Natural killer cell treated with Interleukin-12 subunit alpha and Interleukin-12 subunit beta and Interleukin-15 and Interleukin-18, amount 100 ng/mL, for 72 hours (primary cell): Measurements from ENCODE around the gene VAMP2. TPM values are rescaled to one million over a fixed set of nuclear protein-coding genes. Genes with fewer than 3 reads are reported as not detected.

Experiments
- ATAC-seq, 2 donors: fragments of 150-1000 bp; cut with Tn5 transposase in 1 of 2; sonication (Bioruptor Pico), chemical (Tn5 transposase) in 1 of 2; 2 replicates each; pipeline ENCODE4 v1.10.0; 2021
- DNase-seq: peaks from one replicate; pipeline ENCODE4 v3.0.0; 2022; ENCODE audit warnings: low spot score
- H3K27ac Mint-ChIP-seq, 2 donors: 1 replicate in 1 of 2; 2 replicates in 1 of 2; pipeline ENCODE4 v1.8.0; 2022; ENCODE audit warnings: mixed read lengths in 2 of 2, mild to moderate bottlenecking in 1 of 2, moderate library complexity in 1 of 2
- H3K27me3 Mint-ChIP-seq, 2 donors: 1 replicate in 1 of 2; 2 replicates in 1 of 2; pipeline ENCODE4 v1.8.0; 2022; ENCODE audit warnings: mixed read lengths in 2 of 2
- H3K36me3 Mint-ChIP-seq: one replicate; pipeline ENCODE4 v1.8.0; 2022; ENCODE audit warnings: mixed read lengths
- H3K4me1 Mint-ChIP-seq, 2 donors: 1 replicate in 1 of 2; 2 replicates in 1 of 2; pipeline ENCODE4 v1.8.0; 2022; ENCODE audit warnings: low read depth in 2 of 2, mixed read lengths in 2 of 2, mild to moderate bottlenecking in 1 of 2
- H3K4me3 Mint-ChIP-seq: one replicate; pipeline ENCODE4 v1.8.0; 2022; ENCODE audit warnings: mixed read lengths
- H3K9me3 Mint-ChIP-seq: 2 replicates; pipeline ENCODE4 v1.8.0; 2022; ENCODE audit warnings: mixed read lengths
- total RNA-seq, 2 donors: library from RNA; stranded (reverse); gene quantifications; one replicate each; pipeline ENCODE4 v1.2.3, GENCODE V29; 2022

The VAMP2 gene
- total RNA-seq, 2 donors from 2014 or later, result 54.6 to 73.0 TPM

DNA sequence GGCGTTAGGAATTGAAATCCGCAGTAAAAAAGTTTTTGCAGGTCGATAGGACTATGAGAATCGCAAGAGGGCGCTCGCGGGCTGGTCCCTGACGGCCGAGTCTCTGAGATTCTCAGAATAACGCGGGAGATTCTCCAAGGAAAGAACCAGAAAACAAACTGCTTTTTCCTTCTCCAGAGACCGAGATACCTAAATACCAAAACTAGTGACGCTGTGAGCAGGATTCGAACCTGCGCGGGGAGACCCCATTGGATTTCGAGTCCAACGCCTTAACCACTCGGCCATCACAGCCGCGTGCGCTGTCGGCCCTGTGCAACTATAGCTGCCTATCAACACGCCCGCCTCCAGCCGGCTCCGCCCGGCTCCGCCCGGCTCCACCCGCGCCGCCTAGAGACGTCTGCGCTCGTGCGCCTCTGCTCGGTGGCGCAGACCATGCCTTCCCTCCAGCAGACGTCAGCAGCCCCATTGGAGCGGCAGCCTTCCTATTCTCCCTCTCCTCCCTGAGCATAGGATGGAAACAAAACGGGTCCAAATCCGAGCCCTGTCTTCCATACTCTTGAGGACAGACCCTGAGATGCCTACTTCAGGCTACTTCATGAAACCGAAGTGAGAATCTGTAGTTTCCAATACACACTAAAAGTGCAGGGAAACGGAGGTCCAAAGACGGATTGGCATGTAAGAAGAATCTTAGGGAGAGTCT lies 23.9 kb downstream of the VAMP2 start:
- no peaks in the 10 kb centered on the region for H3K27me3 Mint-ChIP-seq
- ATAC-seq, result peak; percentile 97 to 98

DNA sequence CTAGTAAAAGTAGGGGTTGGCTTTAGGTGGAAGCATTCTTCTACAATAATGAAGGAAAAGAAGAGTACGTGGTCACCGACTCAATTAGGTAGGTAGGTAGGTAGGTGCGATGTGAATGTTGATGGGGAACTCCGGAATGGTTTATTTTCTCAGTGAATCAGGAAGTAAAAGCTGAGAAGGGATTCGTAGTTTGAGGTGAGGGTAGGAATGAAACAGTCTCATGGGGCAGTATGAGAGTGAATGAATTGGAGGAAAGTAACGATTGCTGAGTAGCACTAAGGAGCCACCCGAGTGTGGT lies 24.4 kb downstream of the VAMP2 start:
- H3K27me3 Mint-ChIP-seq, result no peaks in the 10 kb centered on the region
- DNase-seq (no peak), ATAC-seq (no peak)
- no peaks in the 10 kb centered on the region for H3K36me3 Mint-ChIP-seq
- no peak overlapping the region for H3K4me3 Mint-ChIP-seq
- H3K4me1 Mint-ChIP-seq, result no peaks in the 10 kb centered on the region
- no peak overlapping the region for H3K27ac Mint-ChIP-seq
- H3K9me3 Mint-ChIP-seq, result no peaks in the 10 kb centered on the region

More for the DNA sequence above, 23.9 kb downstream of the VAMP2 start:
- Mint-ChIP-seq H3K4me3 (no peak overlapping the region), H3K27ac (no peak overlapping the region), H3K36me3 (no peaks in the 10 kb centered on the region), H3K9me3 (no peaks in the 10 kb centered on the region), H3K4me1 (no peaks in the 10 kb centered on the region)
- DNase-seq, result peak; percentile 95

- Mint-ChIP-seq H3K4me3 (no peak overlapping the region), H3K9me3 (no peaks in the 10 kb centered on the region), H3K4me1 (no peaks in the 10 kb centered on the region), H3K27ac (no peak overlapping the region), H3K36me3 (no peaks in the 10 kb centered on the region), H3K27me3 (no peaks in the 10 kb centered on the region)
- no peak for DNase-seq
- no peak for ATAC-seq
Measured at GRCh38 chr17:8137645-8138373, 24.9 kb downstream of the VAMP2 start.

DNA sequence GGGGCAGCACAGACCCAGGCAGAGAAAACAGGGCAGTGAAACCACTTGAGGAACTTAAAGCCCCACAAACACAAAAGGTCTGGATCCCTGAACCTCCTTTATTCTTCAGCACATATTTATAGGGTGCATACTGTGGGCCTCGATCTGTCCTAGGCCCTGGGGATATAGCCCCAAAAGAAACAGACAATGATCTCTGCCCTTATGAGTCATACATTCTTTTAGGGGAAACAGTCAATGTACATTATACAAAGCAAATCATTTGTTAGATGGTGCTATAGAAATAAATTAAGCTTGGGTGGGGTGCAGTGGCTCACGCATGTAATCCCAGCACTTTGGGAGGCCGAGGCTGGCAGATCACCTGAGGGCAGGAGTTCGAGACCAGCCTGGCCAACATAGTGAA lies 28.8 kb downstream of the VAMP2 start:
- Mint-ChIP-seq H3K4me3 (no peak overlapping the region), H3K27ac (no peak overlapping the region), H3K9me3 (no peaks in the 10 kb centered on the region), H3K4me1 (no peaks in the 10 kb centered on the region), H3K27me3 (peaks cover 8 to 12% of the 10 kb centered on the region in 2 donors), H3K36me3 (no peaks in the 10 kb centered on the region)
- DNase-seq (no peak), ATAC-seq (no peak)

GRCh38 chr17:8133399-8133798 lies 29.3 kb downstream of the VAMP2 start:
- Mint-ChIP-seq H3K36me3 (no peaks in the 10 kb centered on the region), H3K9me3 (no peaks in the 10 kb centered on the region), H3K27me3 (peaks cover 8 to 12% of the 10 kb centered on the region in 2 donors), H3K4me3 (no peak overlapping the region), H3K27ac (no peak overlapping the region), H3K4me1 (no peaks in the 10 kb centered on the region)
- DNase-seq (no peak), ATAC-seq (no peak)

- ATAC-seq (no peak), DNase-seq (no peak)
- H3K4me1 Mint-ChIP-seq, result peaks cover 5% of the 10 kb centered on the region in 2 donors
- H3K27ac Mint-ChIP-seq, result no peak overlapping the region
- H3K36me3 Mint-ChIP-seq, result no peaks in the 10 kb centered on the region
- no peak overlapping the region for H3K4me3 Mint-ChIP-seq
- H3K27me3 Mint-ChIP-seq, result peaks cover 13 to 15% of the 10 kb centered on the region in 2 donors
- H3K9me3 Mint-ChIP-seq, result no peaks in the 10 kb centered on the region
Measured at GRCh38 chr17:8131844-8132441, 30.8 kb downstream of the VAMP2 start.

DNA sequence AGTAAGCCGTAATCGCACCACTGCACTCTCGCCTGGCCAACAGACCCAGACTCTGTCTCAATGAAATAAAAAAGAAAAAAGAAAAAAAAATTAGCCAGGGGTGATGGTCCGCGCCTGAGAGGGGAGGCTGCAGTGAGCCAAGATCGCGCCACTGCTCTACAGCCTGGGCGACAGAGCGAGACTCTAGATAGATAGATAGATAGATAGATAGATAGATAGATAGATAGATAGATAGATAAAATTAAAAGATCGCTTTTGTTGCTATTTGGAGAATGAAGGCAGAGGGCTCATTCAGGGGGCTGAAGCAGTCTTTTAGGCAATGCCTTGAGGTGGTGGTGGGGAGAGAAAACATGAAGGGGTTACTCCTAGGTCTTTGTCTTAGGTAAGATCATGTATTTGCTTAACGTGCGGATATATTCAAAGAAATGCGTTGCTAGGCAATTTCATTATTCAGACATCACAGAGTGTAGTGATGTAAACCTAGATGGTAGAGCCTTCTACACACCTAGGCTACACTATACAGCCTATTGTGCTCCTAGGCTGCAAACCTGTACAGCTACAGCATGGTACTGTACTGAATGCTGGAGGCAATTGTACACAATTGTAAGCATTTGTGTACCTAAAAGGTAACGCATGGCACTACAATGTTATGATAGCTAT lies 34.5 kb downstream of the VAMP2 start:
- no peaks in the 10 kb centered on the region for H3K9me3 Mint-ChIP-seq
- ATAC-seq (no peak), DNase-seq (no peak)
- H3K4me3 Mint-ChIP-seq, result no peak overlapping the region
- H3K36me3 Mint-ChIP-seq, result no peaks in the 10 kb centered on the region
- H3K27me3 Mint-ChIP-seq, result peaks cover 29 to 39% of the 10 kb centered on the region in 2 donors
- no peak overlapping the region for H3K27ac Mint-ChIP-seq
- H3K4me1 Mint-ChIP-seq, result peaks cover 36 to 40% of the 10 kb centered on the region in 2 donors

- Mint-ChIP-seq H3K9me3 (no peaks in the 10 kb centered on the region), H3K4me3 (peak overlapping the region; percentile 96), H3K27me3 (peaks cover 37 to 44% of the 10 kb centered on the region in 2 donors), H3K4me1 (peaks cover 44 to 50% of the 10 kb centered on the region in 2 donors), H3K36me3 (no peaks in the 10 kb centered on the region), H3K27ac (peak overlapping the region; percentile 75 to 97)
- DNase-seq (no peak), ATAC-seq (peak; percentile 70 to 81)
Measured at GRCh38 chr17:8126491-8127066, 36.2 kb downstream of the VAMP2 start.

DNA sequence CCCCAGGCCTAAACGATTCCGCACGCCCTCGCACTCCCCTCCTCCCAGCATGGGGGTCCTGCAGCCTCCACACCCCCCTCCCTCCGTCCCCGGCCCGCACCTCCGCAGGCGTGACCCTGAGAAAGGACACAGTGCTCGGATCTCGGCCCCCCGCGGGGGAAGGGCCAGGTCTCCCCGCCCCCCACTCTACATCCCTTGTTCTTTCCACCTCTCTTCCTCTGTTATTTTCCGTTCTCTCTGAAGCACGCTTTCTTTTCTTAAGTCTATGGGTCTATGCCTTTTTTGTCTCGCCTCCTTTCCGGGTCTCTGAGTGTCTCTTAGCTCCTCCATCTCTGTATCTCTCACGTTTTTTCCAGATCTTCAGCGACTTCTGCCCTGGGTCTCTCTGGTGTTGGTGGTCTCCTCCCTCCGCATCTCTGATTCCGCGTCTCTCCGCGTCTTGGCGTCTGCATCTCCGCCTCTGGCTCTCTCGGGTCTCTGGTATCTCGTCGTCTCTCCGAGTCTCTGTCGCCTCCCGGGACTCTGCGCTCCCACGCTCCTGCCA lies 36.7 kb downstream of the VAMP2 start:
- no peaks in the 10 kb centered on the region for H3K36me3 Mint-ChIP-seq
- DNase-seq (no peak), ATAC-seq (peak in 1 of 2 donors; percentile 30)
- H3K4me3 Mint-ChIP-seq, result peak overlapping the region; percentile 96
- peaks cover 46 to 52% of the 10 kb centered on the region in 2 donors for H3K4me1 Mint-ChIP-seq
- H3K9me3 Mint-ChIP-seq, result no peaks in the 10 kb centered on the region
- peak overlapping the region; percentile 75 to 97 for H3K27ac Mint-ChIP-seq
- peaks cover 37 to 44% of the 10 kb centered on the region in 2 donors for H3K27me3 Mint-ChIP-seq

DNA sequence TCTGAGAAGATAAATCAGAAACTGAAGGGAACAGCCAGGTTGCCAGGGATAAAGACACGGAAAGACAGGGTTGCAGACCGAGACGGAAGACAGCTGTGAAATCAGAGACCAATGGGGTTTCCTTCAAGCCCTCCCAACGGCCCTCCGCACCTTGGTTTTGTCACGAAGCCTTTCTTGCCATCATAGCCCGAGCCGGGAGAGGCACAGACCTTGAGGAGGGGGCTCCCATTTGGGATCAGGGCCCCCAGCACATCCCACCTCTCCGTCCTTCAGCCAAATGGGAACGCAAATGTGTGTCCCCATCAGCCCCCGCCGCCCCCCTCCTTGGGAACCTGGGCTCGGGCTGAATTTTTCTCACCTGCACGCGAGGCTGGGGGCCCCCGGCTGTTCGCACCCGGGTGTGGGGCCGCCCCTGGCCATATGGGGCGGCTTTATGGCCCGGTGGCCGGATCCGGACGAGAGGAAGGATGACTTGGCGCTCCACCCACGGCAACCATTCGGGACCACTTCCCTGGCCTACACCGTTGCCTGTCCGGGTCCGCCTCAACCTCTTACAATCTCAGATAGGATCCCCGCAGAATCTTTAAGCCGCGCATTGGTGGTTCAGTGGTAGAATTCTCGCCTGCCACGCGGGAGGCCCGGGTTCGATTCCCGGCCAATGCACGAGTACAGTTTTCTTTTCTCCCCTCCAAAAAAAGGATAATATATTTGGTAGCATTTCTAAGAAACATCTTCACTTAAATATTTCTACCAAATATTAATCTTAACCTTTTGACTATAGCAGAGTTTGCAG lies 37.4 kb downstream of the VAMP2 start:
- H3K36me3 Mint-ChIP-seq, result no peaks in the 10 kb centered on the region
- H3K4me1 Mint-ChIP-seq, result peaks cover 53 to 59% of the 10 kb centered on the region in 2 donors
- no peaks in the 10 kb centered on the region for H3K9me3 Mint-ChIP-seq
- H3K27ac Mint-ChIP-seq, result peak overlapping the region; percentile 75 to 97
- peak overlapping the region; percentile 96 for H3K4me3 Mint-ChIP-seq
- DNase-seq, result peak; percentile 84
- ATAC-seq, result peak; percentile 57 to 64
- H3K27me3 Mint-ChIP-seq, result peaks cover 37 to 44% of the 10 kb centered on the region in 2 donors

GRCh38 chr17:8124350-8125153 lies 38.2 kb downstream of the VAMP2 start:
- ATAC-seq (no peak), DNase-seq (no peak)
- Mint-ChIP-seq H3K27me3 (peaks cover 29 to 38% of the 10 kb centered on the region in 2 donors), H3K4me1 (peaks cover 60 to 67% of the 10 kb centered on the region in 2 donors), H3K36me3 (no peaks in the 10 kb centered on the region), H3K4me3 (peak overlapping the region; percentile 96), H3K9me3 (no peaks in the 10 kb centered on the region), H3K27ac (peak overlapping the region; percentile 75 to 97)

DNA sequence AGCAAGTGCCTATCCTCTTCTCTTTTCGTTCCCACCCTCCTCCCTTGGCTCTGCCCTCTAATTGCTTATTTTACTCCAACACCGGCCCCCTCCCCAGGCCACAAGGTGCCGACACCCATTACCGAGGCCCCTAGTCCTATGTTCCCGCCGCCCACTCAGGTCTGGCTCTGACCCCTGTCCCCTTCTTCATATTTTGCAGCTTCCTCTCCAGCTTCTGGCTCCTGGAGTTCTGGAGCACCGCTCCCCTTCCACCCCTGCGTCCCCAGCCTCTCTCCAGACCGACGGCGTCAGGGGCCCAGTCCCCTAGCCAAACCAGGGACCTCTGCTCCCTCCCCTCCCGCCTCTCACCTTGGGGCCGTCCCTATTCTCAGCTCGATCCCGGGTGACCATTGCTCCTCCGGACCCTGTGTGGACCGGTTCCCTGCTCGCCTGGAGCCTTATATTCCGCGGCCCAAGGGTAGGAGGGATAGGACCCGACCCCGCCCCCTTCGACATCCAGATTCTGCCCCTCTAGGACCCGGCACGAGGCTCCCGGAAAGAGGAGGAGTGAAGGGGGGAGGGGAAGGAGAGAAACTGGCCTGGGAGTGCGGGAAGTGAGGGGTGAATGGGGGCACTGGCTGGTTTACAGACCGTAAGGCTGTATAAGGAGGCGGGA lies 38.9 kb downstream of the VAMP2 start, which contains the start of gene HES7:
Gene HES7 (minus strand): TSS at position 412 of the 655 bp plus-strand sequence. CDS start 22 bp downstream, at position 390.
- H3K27ac Mint-ChIP-seq, result peak within 1 kb of the TSS; percentile 75 to 97
- peak within 1 kb of the TSS; percentile 96 for H3K4me3 Mint-ChIP-seq
- peaks cover 67 to 74% of the 10 kb centered on the region in 2 donors for H3K4me1 Mint-ChIP-seq
- no peaks in the 10 kb centered on the region for H3K36me3 Mint-ChIP-seq
- ATAC-seq (no peak), DNase-seq (no peak)
- peaks cover 25 to 36% of the 10 kb centered on the region in 2 donors for H3K27me3 Mint-ChIP-seq
- H3K9me3 Mint-ChIP-seq, result no peaks in the 10 kb centered on the region
